Heart right ventricle (tissue), 16 donors: ENCODE measurements around the gene CLIC3. TPM values are rescaled to one million over a fixed set of nuclear protein-coding genes. Genes with fewer than 3 reads are reported as not detected.

Experiments used
- ATAC-seq, 8 donors: fragments of 200-7000 bp; cut with Tn5 transposase; one replicate each; pipeline ENCODE4 v1.9.1; 2020; ENCODE audit warnings: mild to moderate bottlenecking in 8 of 8, moderate library complexity in 8 of 8, moderate number of reproducible peaks in 1 of 8
- DNase-seq, 2 donors: peaks; one replicate each; pipeline ENCODE4 v3.0.0-alpha.2; 2020
- H3K27ac ChIP-seq, 10 donors: fragments of 200-600 bp; sonication (generic) in 2 of 10; one replicate each; pipeline versions ENCODE4 v1.5.0 to v1.8.0; 2020 to 2022; ENCODE audit warnings: mild to moderate bottlenecking in 3 of 10
- H3K27me3 ChIP-seq, 7 donors: fragments of 200-600 bp; one replicate each; pipeline ENCODE4 v1.8.0; 2021 to 2022; ENCODE audit warnings: mild to moderate bottlenecking in 2 of 7
- H3K36me3 ChIP-seq, 9 donors: fragments of 200-600 bp; sonication (generic) in 1 of 9; one replicate each; pipeline versions ENCODE4 v1.5.0 to v1.8.0; 2020 to 2022; ENCODE audit warnings: mild to moderate bottlenecking in 2 of 9
- H3K4me1 ChIP-seq, 9 donors: fragments of 200-600 bp; sonication (generic) in 1 of 9; one replicate each; pipeline versions ENCODE4 v1.5.0 to v1.8.0; 2020 to 2022; ENCODE audit warnings: mild to moderate bottlenecking in 4 of 9
- H3K4me3 ChIP-seq, 10 donors: fragments of 200-600 bp; sonication (generic) in 2 of 10; one replicate each; pipeline versions ENCODE4 v1.5.0 to v1.8.0; 2020 to 2022; ENCODE audit warnings: mild to moderate bottlenecking in 7 of 10, moderate library complexity in 2 of 10
- H3K9me3 ChIP-seq, 11 donors: fragments of 200-600 bp in 10 of 11; sonication (generic) in 2 of 11; one replicate each; pipeline versions ENCODE4 v1.5.0 to v1.8.0; 2013 to 2022; ENCODE audit warnings: mild to moderate bottlenecking in 2 of 11, control low read depth in 1 of 11, moderate library complexity in 1 of 11
- CTCF ChIP-seq, 9 donors: fragments of 200-600 bp; sonication (generic) in 2 of 9; IDR thresholded peaks; one replicate each; pipeline versions ENCODE4 v1.5.0 to v1.8.0; 2021 to 2022; ENCODE audit warnings: antibody characterized with exemption in 9 of 9, mild to moderate bottlenecking in 5 of 9, moderate library complexity in 1 of 9
- WGBS, 2 donors: extraction: QIAGEN DNeasy Blood & Tissue Kit; methylation state at CpG; one replicate each; pipeline ENCODE4 v1.1.7; 2013; ENCODE audit warnings: inconsistent platforms in 1 of 2; 5-methylcytosine and 5-hydroxymethylcytosine counted together
- intact Hi-C, 10 donors: fragments of 100-400 bp; cut with DNase I; formaldehyde crosslinking; loops; one replicate each; pipeline versions ENCODE4 v1.11.1 to v1.14.2; 2022
- polyA plus RNA-seq, 2 donors: library from polyadenylated mRNA; stranded (reverse); fragments of 200-250 nt; gene quantifications; one replicate each; pipeline ENCODE4 v1.2.3, GENCODE V29; 2013
- total RNA-seq, 10 donors: library from RNA; stranded (reverse); fragmentation: NEBNext Ultra II Directional in 3 of 10; extraction: Animal tissue kit (Norgen Biotek cat#: 25700) in 3 of 10; gene quantifications; one replicate each; pipeline versions ENCODE4 v1.2.1 to v1.2.4, GENCODE V29; 2021 to 2023
- donor health status: Arrhythmogenic right ventricular cardiomyopathy.
- donor health status: ischemic (EF 13 %, LVEDD 7.1; RV severe dilation, severe dysfunction).
- donor health status: healthy with polysubstance abuse.
- donor health status: DM: no; HTN: yes; CAD: no.
- donor health status: DM: no; HTN: no; CAD: no.
- donor health status: ischemic (EF 25% LVEDD 6.9; RV normal size, moderate dysfunction).
- donor health status: ischemic (EF 25% LVEDD 5.7; RV mildly dilated, moderate dysfunction).
- donor health status: healthy.
- donor health status: DM: yes; HTN: yes; CAD: no.
- donor health status: Ischemic cardiomyopathy.
- donor health status: ischemic (EF 35%, LVEDD 5.7; RV mildly dilated, moderate dysfunction).
- donor health status: nonischemic (EF 11% LVEDD 7.7; RV severe dilation, severe dysfunction).
- donor health status: DM: yes; HTN: yes; CAD: no.
- donor health status: PGD.
- donor health status: ischemic (EF 29% LVEDD 5.4; RV normal size, mild dysfunction).
- donor health status: nonischemic (EF 23%, LVEDD 6.1; RV moderate dilation, normal function).

CLIC3 gene
- total and polyA plus RNA-seq, 12 donors: 0.46 to 21.4 (median 3.2) TPM

DNA sequence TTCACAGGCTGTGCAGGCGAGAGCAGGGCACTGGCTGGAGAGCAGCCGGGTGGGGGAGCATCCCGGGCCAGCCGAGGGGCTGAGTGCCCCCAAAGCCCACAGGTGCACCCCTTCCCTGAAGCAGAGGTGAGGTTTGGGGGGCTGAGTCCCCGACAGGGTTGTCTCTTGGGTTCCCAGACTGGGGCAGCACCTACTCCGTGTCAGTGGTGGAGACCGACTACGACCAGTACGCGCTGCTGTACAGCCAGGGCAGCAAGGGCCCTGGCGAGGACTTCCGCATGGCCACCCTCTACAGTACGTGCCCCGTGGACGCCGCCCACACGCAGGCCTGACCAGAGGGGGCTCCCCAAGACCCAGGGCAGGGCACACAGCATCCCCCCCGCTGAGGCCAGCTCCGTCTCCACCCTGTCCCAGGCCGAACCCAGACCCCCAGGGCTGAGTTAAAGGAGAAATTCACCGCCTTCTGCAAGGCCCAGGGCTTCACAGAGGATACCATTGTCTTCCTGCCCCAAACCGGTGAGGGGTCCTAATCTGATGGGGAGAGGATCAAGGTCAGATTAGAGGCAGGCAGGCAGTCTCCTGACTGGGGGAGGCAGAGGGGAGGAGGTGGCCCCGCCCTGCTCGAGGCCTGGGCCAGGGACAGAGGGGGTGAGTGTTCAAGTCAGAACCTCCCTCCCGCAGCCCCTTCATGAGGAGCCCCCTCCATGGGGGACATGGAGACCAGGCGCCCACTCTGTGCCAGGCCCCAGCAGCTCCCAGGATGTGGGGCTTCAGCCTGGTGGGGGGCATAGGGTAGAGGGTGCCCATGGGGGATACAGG lies 16.4 kb downstream of the CLIC3 start:
- 85 to 86% methylated on average over 26 of the region's 26 CpGs for WGBS, 2 donors
- Histone ChIP-seq H3K27me3 (peaks cover 0 to 40% (median 6%) of the 10 kb centered on the region in 7 donors), H3K4me1 (peaks cover 16 to 89% (median 67%) of the 10 kb centered on the region in 9 donors), H3K36me3 (no peaks in the 10 kb centered on the region), H3K9me3 (no peaks in the 10 kb centered on the region), H3K4me3 (no peak overlapping the region), H3K27ac (peak overlapping the region in 8 of 10 donors; percentile 82 to 93 (median 89))
- ATAC-seq (no peak), DNase-seq (peak in 1 of 2 donors; percentile 28)
- intact Hi-C loops: loop anchor here in 2 of 10 donors (2.0 to 5.0 kb wide), 2 partner anchors 29 to 33 kb away; partner anchors contain the start of gene C8G (in 1 of the 2)
- no peak for TF ChIP-seq CTCF (IDR thresholded peaks at IDR 0.05)

DNA sequence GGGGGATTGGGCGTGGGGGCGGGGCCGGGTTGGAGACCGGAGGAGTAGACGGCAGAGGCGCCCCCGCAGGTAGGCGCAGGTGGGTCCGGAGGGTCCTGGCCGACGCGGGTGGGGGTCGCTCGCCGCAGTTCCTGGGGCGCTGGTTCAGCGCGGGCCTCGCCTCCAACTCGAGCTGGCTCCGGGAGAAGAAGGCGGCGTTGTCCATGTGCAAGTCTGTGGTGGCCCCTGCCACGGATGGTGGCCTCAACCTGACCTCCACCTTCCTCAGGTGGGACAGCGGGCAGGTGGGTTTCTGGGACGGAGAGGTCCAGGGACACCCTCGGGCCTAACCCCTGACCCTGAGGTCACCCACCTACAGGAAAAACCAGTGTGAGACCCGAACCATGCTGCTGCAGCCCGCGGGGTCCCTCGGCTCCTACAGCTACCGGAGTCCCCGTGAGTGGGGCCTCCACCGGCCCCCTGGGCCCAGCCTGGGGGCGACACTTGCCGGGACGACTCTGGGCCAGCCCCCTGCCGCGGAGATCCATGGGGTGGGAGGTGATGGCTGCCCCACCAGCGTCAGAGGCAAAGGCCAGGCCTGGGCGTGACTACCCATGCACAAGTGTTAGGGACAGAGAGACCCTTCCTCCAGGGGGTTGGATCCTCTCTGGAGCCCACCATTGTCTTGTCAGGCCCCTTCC lies 17.4 kb downstream of the CLIC3 start:
- no peak for TF ChIP-seq CTCF (IDR thresholded peaks at IDR 0.05)
- intact Hi-C loops: loop anchor here in 1 of 10 donors (2.0 kb wide), 1 partner anchor 28 kb away; no protein-coding TSS in a partner anchor
- H3K27ac ChIP-seq: peak overlapping the region in 8 of 10 donors; percentile 55 to 93 (median 88)
- H3K4me1 ChIP-seq: peaks cover 16 to 89% (median 62%) of the 10 kb centered on the region in 9 donors
- DNase-seq (peak in 1 of 2 donors; percentile 23), ATAC-seq (no peak)
- H3K27me3 ChIP-seq: peaks cover 0 to 31% (median 0%) of the 10 kb centered on the region in 7 donors
- WGBS, 2 donors: 63 to 66% methylated on average over 39 to 41 of the region's 41 CpGs
- H3K36me3 ChIP-seq: no peaks in the 10 kb centered on the region
- H3K9me3 ChIP-seq: no peaks in the 10 kb centered on the region
- peak overlapping the region in 4 of 10 donors; percentile 18 to 32 (median 26) for H3K4me3 ChIP-seq

- ATAC-seq (peak; percentile 25 to 50 (median 39)), DNase-seq (peak; percentile 89)
- no peaks in the 10 kb centered on the region for H3K9me3 ChIP-seq
- peaks cover 0 to 24% (median 0%) of the 10 kb centered on the region in 7 donors for H3K27me3 ChIP-seq
- H3K4me1 ChIP-seq: peaks cover 16 to 94% (median 62%) of the 10 kb centered on the region in 9 donors
- no peak for TF ChIP-seq CTCF (IDR thresholded peaks at IDR 0.05)
- no peaks in the 10 kb centered on the region for H3K36me3 ChIP-seq
- intact Hi-C loops: loop anchor here in 1 of 10 donors (2.0 kb wide), 1 partner anchor 27 kb away; no protein-coding TSS in a partner anchor
- WGBS, 2 donors: 4 to 5% methylated on average over 59 to 77 of the region's 78 CpGs
- H3K4me3 ChIP-seq: peak overlapping the region; percentile 49 to 67 (median 58)
- H3K27ac ChIP-seq: peak overlapping the region; percentile 58 to 93 (median 89)
Observed at GRCh38 chr9:136978073-136978864, 18.1 kb downstream of the CLIC3 start.
